HUDEP-2 (cell line): ENCODE results near the gene FAM47E.
A peak's percentile ranks its signal among the peaks of the same experiment; 100 is the strongest.

ENCODE experiments used
- DNase-seq, 76 experiments: peaks; one replicate each; lab custom pipeline; 2025; ENCODE audit not compliant: unreplicated experiment in 76 of 76; lab: John Stamatoyannopoulos, UW

Gene FAM47E

DNA sequence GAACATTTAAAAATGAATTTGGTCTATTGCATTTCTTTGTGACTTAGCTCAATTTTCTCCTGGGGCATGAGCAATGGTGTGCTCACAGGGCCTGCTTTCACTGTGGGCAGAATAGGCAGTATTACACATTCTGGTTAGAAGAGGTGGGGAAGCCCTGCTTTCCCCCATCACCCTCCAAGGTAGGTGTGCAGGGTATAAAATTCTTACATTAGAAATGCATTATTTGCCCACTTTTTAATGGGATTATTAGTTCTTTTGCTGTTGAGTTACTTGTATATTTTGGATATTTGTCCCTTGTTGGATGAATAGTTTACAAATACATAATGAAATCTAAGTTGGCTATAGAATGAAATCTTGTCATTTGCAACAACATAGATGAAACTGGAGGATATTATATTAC, 46.7 kb downstream of the FAM47E start:
- DNase-seq: no peak

DNA sequence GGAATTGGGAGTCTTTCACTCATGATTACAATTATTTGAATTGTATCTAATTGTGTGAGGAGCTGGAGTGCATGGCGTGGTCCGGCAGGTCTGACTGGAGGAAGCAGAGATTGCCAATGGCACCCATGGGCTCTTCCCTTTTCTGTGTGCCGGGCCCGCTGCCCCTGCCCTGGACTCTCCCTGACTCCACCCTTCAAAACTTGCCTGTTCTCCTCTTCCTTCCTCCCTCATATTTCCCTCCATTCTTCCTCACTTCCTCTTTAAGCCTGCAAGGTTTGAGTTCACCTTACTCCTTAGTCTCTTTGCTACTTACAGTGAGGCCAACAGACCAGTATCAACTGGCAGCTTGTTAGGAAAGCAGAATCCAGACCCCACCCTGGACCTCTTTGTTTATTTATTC, 48.5 kb downstream of the FAM47E start:
- no peak for DNase-seq

DNA sequence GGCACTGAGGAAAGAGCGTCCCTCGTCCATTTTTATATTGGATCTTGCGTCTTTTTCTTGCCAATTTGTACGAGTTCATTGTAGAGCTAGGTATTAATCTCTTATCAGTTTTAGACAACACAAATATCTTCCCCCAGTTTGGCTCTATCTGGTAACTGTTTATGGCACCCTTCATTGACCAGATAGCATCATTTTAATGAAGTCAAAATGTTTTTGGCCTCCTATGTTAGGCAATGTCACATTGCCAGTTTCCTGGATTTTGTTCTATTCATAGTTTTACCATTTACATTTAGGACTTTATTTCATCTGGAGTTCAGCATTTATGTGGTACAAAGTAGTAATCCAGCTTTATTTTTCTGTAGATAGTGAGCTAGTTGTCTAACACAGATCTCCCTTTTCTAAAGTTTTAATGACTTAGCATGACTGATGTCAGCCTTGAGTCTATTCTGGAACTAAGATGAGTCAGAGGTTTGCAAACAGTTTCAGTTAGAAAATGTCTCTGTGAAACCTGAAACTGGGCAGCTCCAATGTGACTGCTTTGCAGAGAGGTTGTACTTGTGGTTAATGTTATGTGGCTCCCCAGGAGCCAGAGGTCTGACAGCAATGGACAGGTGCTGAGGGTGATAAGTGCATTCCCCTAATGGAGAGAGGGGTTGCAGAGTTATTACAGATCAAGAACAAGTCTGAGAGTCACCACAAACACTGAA, 49.7 kb downstream of the FAM47E start:
- DNase-seq: peak in 7 of 76 experiments; percentile 3 to 61 (median 42)

DNA sequence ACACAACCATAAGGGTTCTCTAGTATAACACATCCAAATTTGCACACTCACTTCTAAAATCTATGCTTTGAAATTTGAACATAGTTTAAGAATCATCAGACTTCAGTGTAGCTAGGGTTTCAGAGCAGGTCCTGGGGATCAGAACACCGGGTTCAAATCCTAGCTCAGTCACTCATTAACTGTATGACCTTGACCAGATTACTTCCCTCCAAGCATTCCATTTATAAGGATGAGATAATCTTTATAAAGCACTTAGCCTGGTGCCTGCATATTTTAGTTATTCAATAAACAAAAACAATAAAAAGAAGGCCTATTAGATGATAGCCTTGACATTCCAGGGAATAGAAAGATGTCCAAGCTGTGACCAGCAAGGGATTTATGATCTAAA, 50.2 kb downstream of the FAM47E start:
- no peak for DNase-seq

DNA sequence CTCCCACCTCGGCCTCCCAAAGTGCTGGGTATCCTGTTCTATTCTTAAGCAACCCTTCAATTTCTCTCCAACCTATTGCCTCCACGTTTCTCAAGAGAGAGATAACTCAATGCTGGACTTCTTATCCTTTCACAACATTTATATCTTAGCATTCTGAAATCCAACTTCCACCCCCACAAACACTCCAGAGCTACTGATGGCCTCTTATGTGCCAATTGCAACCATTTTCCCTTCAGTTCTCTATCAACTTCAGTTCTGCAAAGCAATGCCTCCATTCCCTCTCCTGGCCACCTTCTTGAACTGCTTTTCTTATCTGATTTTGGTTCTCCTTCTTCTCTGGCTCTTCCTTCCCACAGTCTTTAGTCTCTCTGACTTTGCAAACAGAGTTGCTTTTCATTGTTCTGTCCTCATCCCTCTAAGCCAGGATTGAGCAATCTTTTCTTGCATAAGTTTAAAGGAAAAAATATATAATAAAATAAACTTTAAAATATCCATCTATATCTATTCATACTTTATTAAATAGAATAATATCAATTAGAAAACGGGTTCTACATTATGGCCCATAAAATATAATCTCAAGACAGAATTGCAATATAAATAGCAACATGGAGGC, 51.4 kb downstream of the FAM47E start:
- no peak for DNase-seq

DNA sequence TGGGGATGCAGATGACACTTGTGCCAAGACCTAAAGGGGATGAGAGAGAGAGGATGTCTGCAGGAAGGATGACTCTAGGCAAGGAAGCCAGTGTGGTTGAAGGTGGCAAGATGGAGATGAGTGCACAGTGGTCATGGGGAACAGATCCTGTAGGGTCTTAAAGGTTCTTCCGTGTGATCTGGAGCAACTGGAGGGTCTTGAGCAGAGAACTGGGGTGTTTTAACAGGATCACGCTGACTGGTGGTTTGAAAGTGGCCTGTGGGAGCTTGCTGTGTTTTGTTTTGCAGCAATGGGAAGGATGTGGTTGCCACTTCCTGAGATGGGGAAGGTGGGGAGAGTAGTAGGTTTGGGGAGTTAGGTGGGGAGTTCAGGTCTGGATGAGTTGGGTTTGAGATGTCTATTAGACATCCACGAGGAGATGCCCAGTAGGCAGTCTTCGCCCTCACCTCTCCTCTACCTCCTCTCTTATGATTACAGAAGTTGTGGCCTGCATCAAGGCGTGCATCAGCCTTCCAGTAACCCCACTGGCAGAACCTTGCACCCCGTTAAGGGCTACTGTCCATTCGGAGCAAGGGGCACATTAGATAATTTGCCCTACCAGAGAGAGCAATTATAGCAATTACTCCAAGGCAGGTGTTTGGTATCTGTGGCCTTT, 53.6 kb downstream of the FAM47E start:
- no peak for DNase-seq

DNA sequence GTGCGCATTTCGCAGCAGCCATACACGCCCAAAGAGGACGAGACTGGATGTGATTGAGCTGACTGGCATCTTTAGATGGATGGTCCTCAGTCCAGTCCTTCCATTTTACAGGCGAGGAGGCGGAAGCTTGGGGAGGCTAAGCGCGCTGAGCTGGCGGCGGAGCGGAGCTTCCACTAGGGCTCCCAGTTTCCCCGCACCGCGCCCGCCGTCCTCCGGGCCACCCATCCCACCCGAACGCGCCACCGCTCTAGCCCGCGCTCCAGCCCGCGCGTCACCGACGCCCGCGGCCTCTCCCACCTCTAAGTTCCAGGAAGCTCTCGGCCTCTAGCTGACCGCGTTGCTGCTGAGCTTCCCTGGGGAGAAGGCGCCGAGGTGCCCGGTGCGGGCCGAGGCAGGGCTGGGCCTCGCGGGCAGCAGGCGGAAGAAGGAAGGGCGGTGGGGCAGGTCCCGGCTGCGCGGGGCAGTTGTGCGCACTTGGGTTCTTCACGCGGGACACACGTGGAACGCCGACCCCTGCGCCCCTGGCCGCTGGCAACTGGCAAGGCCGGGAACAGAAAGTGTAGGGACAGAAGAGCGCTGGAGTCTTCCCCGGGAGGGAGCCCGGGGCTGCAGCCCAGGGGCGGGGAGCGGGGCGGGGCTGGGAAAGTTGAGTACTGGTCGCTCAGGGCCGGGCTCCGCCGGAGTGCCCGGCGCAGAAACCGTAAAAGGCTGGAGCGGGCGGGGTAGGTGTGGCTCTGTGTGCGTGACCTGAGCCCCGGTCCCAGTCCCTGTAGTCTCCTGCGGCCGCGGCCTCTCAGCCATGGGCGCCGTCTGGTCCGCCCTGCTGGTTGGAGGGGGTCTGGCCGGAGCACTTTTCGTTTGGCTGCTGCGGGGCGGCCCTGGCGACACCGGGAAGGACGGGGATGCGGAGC, 54.7 kb downstream of the FAM47E start, which contains the start of gene STBD1:
Gene STBD1 (plus strand): TSS at position 763 of the 911 bp plus-strand sequence. CDS start 37 bp downstream, at position 800.
- DNase-seq: peak in 9 of 76 experiments; percentile 4 to 33 (median 7)

DNA sequence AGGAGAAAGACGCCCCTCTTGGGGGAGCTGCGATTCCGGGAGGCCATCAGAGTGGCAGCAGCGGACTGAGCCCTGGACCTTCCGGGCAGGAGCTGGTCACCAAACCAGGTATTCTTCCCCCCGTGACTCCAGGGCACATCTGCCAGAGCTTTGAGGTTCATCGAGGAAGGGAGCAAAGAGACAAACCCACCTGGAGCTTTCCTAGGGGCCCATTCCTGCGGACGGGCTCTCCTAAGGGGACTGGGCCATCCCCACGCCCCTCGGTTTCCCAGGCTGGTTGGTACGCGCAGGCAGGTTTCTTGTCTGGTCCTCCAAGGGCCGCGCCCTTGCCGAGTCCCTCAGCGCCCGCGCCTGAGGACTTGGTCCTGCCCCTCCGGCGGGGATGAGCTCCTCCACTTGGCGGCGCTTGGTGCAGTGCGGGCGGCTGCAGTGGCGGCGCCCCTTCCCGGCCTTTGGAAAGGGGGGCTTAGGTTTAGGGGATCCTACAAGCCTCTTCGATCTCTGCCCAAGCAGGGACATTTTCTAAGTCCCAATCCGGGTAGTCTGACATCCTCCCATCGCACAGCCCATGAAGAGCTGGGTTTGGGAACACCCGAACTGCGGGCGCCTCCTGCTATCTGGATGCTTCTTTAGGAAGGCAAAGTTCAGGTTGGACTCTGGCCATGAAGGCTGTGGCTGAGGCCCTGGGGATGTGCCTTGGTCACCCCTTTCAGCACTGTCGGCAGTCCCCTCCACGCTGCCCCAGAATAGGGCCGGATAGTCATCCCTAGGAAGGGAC, 55.5 kb downstream of the FAM47E start:
- DNase-seq: peak in 18 of 76 experiments; percentile 1 to 34 (median 12)

DNA sequence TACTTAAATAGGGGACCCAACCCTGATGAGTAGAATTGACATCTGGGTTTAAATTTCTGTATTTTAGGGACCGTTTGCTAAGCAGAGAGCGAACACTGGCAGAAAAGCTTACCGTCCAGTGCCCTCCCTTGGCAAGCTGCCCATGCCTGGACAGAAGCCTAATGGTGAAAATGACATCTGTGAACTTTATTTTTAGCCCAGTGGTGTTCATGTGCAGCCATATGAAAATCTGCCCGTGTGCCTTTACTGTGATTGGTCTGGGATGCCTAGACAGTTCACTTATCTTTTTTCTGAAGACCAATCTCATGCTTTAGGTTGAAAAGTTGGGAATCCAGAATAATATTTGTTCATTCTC, 56.1 kb downstream of the FAM47E start:
- no peak for DNase-seq

DNA sequence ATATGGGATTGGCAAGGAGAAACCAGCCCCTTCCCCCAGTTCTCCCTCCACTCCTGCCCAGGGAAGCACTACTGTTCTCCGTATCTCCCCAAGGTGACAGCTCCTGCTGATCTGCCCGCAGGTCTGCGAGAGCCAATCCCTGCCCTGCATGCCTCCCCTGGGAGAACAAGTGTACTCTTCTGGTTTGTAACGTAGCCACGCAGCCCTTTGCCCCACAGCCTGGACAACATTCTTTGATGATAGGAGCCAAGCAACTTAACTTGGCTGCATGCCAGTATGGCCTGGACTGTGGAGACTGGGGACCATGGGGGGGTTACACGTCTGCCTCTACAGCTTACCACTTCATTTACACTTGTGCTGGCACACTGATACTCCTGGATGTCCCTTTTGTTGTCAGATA, 57.0 kb downstream of the FAM47E start:
- DNase-seq: no peak

DNA sequence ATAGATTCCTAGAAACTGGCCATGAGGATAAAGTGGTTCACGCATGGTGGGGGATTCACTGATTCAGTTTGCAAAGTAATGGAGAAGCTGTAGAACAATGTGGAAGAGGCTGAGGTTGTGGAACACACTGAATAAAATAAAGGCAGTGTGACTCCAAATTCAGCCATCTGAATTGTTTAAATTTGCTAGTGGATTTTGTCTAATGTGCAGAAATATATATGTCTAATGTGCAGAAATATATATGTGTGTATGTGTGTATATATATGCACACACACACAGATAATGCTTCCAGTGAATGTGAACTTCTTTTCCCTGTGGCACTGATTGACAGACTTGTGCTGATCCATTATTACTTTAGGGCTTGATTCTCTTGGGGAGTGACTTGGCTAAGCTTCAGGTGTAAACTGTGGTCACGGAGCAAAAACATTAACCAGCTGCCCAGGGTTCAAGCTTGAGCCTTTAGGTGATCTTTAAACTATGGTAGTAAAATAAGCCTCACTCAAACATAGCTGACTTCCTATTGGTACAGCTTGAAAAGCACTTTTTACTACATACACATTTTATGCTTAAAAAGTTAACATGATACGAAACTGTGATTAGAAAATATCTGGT, 58.5 kb downstream of the FAM47E start:
- DNase-seq: no peak

DNA sequence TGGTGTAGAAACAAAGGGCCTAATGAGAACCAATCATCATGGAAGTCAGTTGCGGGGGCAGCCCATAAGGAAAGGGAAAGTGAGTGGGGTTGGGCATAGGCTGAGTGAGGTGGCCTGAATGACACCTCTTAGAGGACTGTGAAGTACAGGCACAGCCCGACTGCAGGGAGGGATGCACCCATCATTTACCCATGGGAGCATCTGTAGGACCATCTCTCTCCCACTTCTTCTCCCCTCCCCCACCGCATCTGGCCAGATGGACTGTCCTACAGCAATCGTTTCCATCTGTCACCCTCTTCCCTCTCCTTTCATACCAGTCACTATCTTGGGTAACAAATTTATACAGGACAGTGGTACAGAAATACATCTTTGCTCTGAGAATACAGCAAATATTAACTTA, 59.2 kb downstream of the FAM47E start:
- DNase-seq: no peak

DNA sequence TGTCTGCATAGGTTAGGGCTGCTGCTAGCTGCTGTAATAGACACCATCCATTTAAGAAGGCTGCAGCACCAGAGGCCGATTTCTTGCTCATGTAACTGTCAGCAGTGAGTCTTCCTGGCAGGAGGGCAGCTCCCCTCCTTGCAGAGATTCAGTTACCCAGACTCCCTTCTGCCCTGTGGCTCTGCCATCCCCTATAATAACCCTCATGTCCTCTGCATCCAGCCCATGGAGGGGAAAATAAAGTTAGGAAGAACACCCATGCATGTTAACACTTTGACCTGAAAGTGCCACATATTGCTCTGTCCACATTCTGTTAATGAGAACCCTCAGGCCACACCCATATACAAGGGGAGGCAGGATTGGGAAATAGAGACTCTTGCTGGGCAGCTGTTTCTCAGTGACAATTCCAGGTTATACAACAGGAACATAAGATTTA, 60.4 kb downstream of the FAM47E start:
- DNase-seq: no peak

DNA sequence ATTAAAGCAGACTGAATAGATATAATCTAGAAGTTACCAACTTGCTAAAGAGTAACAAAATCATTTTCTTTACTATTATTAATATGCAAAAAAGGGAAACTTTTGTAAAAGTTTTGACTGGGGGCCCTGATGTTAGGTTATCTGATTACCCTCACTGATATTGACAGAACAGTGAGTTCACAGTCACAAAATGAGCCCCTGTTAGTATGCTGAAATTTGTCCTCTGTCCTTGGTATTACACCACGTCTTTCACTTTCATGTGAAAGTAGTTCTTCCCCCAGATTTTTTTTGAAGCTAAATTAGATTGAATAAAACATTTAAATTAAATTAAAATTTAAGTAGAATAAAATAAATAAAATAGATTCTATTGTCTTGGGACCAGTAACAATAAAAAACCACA, 60.9 kb downstream of the FAM47E start:
- DNase-seq: no peak

DNA sequence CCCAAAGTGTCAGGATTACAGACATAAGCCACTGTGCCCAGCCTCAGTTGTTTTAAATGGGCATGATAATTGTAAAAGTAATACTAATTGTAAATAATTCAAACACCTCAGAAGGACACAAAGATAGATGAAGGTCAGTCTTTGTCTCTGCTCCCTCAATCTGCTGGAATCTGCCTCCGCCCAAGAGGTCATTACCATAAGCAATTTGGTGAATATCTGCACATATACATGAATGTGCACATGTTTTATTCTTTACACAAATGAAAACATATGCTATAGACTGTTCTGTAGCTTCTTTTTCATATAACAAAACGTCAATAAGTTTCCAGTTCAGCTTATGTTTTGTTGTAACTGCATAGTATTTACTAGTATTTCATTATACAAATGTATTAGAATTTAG, 62.0 kb downstream of the FAM47E start:
- no peak for DNase-seq

DNA sequence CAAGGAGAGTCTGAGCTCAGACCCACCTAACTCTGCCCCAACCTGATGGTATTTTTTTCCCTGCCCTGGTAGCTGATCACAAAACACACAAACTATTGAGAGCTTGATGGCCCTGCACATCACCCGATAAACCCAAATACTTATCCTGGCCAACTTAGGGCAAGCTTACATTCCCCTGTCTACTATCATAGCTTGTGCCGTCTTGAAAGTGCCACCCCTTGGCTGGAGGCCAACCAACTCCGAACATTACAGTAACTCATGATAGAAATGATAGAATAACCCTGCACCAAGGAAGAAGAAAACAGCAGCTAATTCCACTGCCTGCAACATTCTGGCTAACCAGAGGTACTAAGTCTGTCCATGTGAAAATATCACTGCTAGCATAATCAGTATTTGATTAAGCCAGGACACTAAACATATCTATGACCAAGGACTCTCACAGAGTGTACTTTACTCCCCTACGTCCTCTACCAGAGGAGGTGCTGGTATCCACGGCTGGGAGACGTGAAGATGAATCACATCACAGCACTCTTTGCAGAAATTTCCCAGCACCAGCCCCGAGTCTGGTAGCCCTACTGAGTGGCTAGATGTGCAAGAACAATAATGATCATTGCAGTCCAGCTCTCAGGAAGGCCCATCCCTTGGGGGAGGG, 63.9 kb downstream of the FAM47E start:
- DNase-seq: peak in 2 of 76 experiments; percentile 1 to 3

DNA sequence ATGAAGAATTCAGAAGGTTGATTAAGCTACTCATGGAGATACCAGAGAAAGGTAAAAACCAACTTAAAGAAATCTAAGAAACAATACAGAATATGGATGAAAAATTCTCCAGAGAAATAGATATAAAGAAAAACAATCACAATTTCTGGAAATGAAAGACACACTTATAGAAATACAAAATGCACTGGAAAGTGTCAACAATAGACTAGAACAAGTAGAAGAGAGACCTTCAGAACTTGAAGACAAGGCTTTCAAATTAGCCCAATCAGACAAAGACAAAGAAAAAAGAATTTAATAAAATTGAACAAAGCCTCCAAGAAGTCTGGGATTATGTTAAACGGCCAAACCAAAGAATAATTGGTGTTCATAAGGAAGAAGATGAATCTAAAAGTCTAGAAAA, 64.6 kb downstream of the FAM47E start:
- DNase-seq: no peak

DNA sequence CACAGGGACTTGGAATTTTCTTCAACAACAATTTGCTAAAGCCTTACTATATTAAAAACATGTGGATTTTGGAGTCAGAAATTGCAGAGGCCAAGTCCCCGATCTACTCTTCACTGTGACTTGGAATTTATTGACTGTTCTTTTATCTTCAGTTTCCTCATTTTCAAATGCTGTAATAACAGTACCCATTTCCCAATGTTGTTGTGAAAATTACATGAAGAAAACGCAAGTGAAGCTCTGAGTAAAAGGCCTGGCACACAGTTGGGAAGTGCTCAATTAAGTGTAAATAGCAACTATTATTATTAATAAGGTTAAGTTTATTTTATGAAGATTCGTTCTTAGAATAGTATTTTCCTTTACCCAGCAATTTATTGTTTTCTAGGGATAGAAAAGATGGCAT, 70.7 kb downstream of the FAM47E start:
- DNase-seq: no peak

DNA sequence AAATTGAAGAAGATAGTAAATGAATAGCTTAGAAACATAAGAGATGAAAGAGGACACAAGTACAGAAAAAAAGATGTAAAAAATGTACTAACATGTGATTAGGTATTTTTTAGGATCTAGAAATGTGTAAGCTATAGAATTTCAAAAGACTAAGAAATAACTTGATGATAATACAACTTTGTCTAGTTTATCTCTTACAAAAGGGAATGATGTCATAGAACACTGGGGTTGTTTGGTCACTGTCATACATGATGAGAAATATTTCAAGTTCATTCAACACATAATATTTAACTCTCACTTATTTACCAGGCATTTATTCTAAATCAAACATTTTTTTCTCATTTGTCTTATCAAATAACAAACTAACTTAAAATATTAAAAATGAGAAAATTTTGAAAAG, 73.6 kb downstream of the FAM47E start:
- DNase-seq: no peak
